Keratinocyte (primary cell): ENCODE results near the gene SIK3. TPM values are rescaled to one million over a fixed set of nuclear protein-coding genes. Genes with fewer than 3 reads are reported as not detected.

Experiments
- DNase-seq: peaks from one replicate; pipeline ENCODE4 v3.0.0-alpha.2; 2011; ENCODE audit warnings: low read depth, missing footprints, low spot score
- FAIRE-seq: peaks from 2 replicates; lab custom pipeline; 2011; peaks lifted over from hg19 to GRCh38; lab: Jason Lieb, UNC
- H2AFZ ChIP-seq: 2 replicates; pipeline ENCODE4 v1.6.0; 2012; ENCODE audit warnings: low read length, control low read depth, inconsistent platforms; ENCODE audit not compliant: control insufficient read depth
- H3K27ac ChIP-seq: 2 replicates; pipeline ENCODE4 v1.5.1; 2011; ENCODE audit warnings: low read length; ENCODE audit not compliant: control insufficient read depth, insufficient read depth
- H3K27me3 ChIP-seq: 3 replicates; pipeline ENCODE4 v1.6.0; 2011; ENCODE audit warnings: low read length; ENCODE audit not compliant: control insufficient read depth, insufficient read depth; ENCODE audit errors: extremely low read depth
- H3K36me3 ChIP-seq, 2 experiments: 2 replicates in 1 of 2; 3 replicates in 1 of 2; pipeline ENCODE4 v1.5.1; 2011; ENCODE audit warnings: low read length in 2 of 2, mild to moderate bottlenecking in 1 of 2; ENCODE audit not compliant: control insufficient read depth in 2 of 2, insufficient read depth in 2 of 2; ENCODE audit errors: extremely low read depth in 1 of 2
- H3K4me1 ChIP-seq: 3 replicates; pipeline ENCODE4 v1.5.1; 2011; ENCODE audit warnings: low read length; ENCODE audit not compliant: control insufficient read depth, insufficient read depth; ENCODE audit errors: extremely low read depth
- H3K4me2 ChIP-seq: 3 replicates; pipeline ENCODE4 v1.6.0; 2011; ENCODE audit warnings: low read depth, low read length; ENCODE audit not compliant: control insufficient read depth, insufficient read depth; ENCODE audit errors: extremely low read depth
- H3K4me3 ChIP-seq, 3 experiments: fragments of 200-600 bp in 1 of 3; sonication (generic) in 1 of 3; 2 replicates in 2 of 3; 3 replicates in 1 of 3; pipeline ENCODE4 v1.5.1; 2011 to 2016; ENCODE audit warnings: low read length in 3 of 3, mild to moderate bottlenecking in 3 of 3, control low read depth in 2 of 3, inconsistent platforms in 1 of 3, low read depth in 1 of 3, mixed read lengths in 1 of 3, mixed run types in 1 of 3, moderate library complexity in 1 of 3; ENCODE audit not compliant: control insufficient read depth in 2 of 3, insufficient read depth in 2 of 3; ENCODE audit errors: extremely low read depth in 1 of 3
- H3K79me2 ChIP-seq: 2 replicates; pipeline ENCODE4 v1.6.0; 2012; ENCODE audit warnings: low read length; ENCODE audit not compliant: control insufficient read depth, insufficient read depth
- H3K9ac ChIP-seq: 3 replicates; pipeline ENCODE4 v1.6.0; 2011; ENCODE audit warnings: low read length; ENCODE audit not compliant: control insufficient read depth, insufficient read depth; ENCODE audit errors: extremely low read depth
- H3K9me1 ChIP-seq: 3 replicates; pipeline ENCODE4 v1.6.0; 2011; ENCODE audit warnings: low read length; ENCODE audit not compliant: control insufficient read depth, insufficient read depth; ENCODE audit errors: extremely low read depth
- H3K9me3 ChIP-seq: 2 replicates; pipeline ENCODE4 v1.5.1; 2012; ENCODE audit warnings: low read depth, low read length; ENCODE audit not compliant: control insufficient read depth
- H4K20me1 ChIP-seq: 3 replicates; pipeline ENCODE4 v1.6.0; 2011; ENCODE audit warnings: low read length; ENCODE audit not compliant: control insufficient read depth, insufficient read depth; ENCODE audit errors: extremely low read depth
- CTCF ChIP-seq, 3 experiments: IDR thresholded peaks in 1 of 3; conservative IDR thresholded peaks in 1 of 3; optimal IDR thresholded peaks in 1 of 3; 2 replicates in 2 of 3; 3 replicates in 1 of 3; pipeline versions ENCODE3 to v1.5.1; 2011; ENCODE audit warnings: low read length in 3 of 3, mild to moderate bottlenecking in 3 of 3, moderate library complexity in 2 of 3, control low read depth in 1 of 3, inconsistent platforms in 1 of 3; ENCODE audit not compliant: insufficient read depth in 2 of 3; ENCODE audit errors: extremely low read depth in 1 of 3
- EZH2 ChIP-seq: IDR thresholded peaks from one replicate; pipeline ENCODE4 v1.6.1; 2012; ENCODE audit warnings: inconsistent platforms, mild to moderate bottlenecking, low read length, moderate library complexity
- dilution Hi-C: fragments of 300-500 bp; cut with MboI; formaldehyde crosslinking; loops from one replicate; pipeline ENCODE4 v1.7.0; 2020; ENCODE audit warnings: low sequenced_read_pairs; ENCODE audit not compliant: extremely low pct_ligation_motif_present
- polyA plus RNA-seq, 5 experiments: library from polyadenylated mRNA; depleted of rRNA in 3 of 5; stranded (reverse) in 3 of 5; stranded (forward) in 1 of 5; unstranded in 1 of 5; fragments of >200 nt; gene quantifications; 1 replicate in 1 of 5; 2 replicates in 3 of 5; 3 replicates in 1 of 5; pipeline versions ENCODE4 v1.2.1 to v1.2.3, GENCODE V29; 2011 to 2012; ENCODE audit warnings: missing spikeins in 2 of 5, low read depth in 1 of 5, low replicate concordance in 1 of 5

SIK3 gene
- polyA plus RNA-seq, 1 donor (not counting 4 experiments of a cell fraction or from before 2014, with no cell fraction given) = 8.2 TPM

- Histone ChIP-seq H3K9ac (no peak overlapping the region), H3K27me3 (no peaks in the 10 kb centered on the region), H3K4me1 (peaks cover 4% of the 10 kb centered on the region), H4K20me1 (no peaks in the 10 kb centered on the region), H3K79me2 (no peaks in the 10 kb centered on the region), H3K4me3 (no peak overlapping the region), H3K27ac (no peak overlapping the region), H3K4me2 (no peak overlapping the region), H3K9me1 (no peaks in the 10 kb centered on the region), H3K9me3 (no peaks in the 10 kb centered on the region), H3K36me3 (no peaks in the 10 kb centered on the region), H2AFZ (no peak overlapping the region)
- no peak for FAIRE-seq
- TF ChIP-seq EZH2 (no peak), CTCF (optimal IDR thresholded peaks at IDR 0.05 in 1 of 3, IDR thresholded peaks at IDR 0.05 in 1 of 3, conservative IDR thresholded peaks at IDR 0.05 in 1 of 3; ENCODE audit: extremely low read depth in 1 of 3, insufficient read depth in 2 of 3, low read length in 3 of 3) (no peak)
- DNase-seq = no peak
- dilution Hi-C loops = no loop called here
Measured at GRCh38 chr11:116836632-116836991, 261.6 kb downstream of the SIK3 start.

- dilution Hi-C loops = no loop called here
- no peaks in the 10 kb centered on the region for H3K9me1 ChIP-seq
- H3K27ac ChIP-seq = no peak overlapping the region
- peak overlapping the region; percentile 90 for H2AFZ ChIP-seq
- peaks cover 4% of the 10 kb centered on the region for H3K4me1 ChIP-seq
- no peaks in the 10 kb centered on the region for H3K36me3 ChIP-seq
- no peaks in the 10 kb centered on the region for H3K27me3 ChIP-seq
- no peak for TF ChIP-seq EZH2
- TF ChIP-seq CTCF (optimal IDR thresholded peaks at IDR 0.05 in 1 of 3, IDR thresholded peaks at IDR 0.05 in 1 of 3, conservative IDR thresholded peaks at IDR 0.05 in 1 of 3; ENCODE audit: extremely low read depth in 1 of 3, insufficient read depth in 2 of 3, low read length in 3 of 3) = peak; percentile 63 to 84 (median 83)
- peak overlapping the region; percentile 13 to 59 (median 51) for H3K4me3 ChIP-seq
- H3K9ac ChIP-seq = peak overlapping the region; percentile 18
- peak overlapping the region; percentile 86 for H3K4me2 ChIP-seq
- no peaks in the 10 kb centered on the region for H4K20me1 ChIP-seq
- peak; percentile 65 for DNase-seq
- peak; percentile 48 for FAIRE-seq
- no peaks in the 10 kb centered on the region for H3K9me3 ChIP-seq
- H3K79me2 ChIP-seq = no peaks in the 10 kb centered on the region
Measured at GRCh38 chr11:116835791-116836631, 262.2 kb downstream of the SIK3 start.
